ENCODE results near the gene ST6GAL1.

Gene ST6GAL1

DNA sequence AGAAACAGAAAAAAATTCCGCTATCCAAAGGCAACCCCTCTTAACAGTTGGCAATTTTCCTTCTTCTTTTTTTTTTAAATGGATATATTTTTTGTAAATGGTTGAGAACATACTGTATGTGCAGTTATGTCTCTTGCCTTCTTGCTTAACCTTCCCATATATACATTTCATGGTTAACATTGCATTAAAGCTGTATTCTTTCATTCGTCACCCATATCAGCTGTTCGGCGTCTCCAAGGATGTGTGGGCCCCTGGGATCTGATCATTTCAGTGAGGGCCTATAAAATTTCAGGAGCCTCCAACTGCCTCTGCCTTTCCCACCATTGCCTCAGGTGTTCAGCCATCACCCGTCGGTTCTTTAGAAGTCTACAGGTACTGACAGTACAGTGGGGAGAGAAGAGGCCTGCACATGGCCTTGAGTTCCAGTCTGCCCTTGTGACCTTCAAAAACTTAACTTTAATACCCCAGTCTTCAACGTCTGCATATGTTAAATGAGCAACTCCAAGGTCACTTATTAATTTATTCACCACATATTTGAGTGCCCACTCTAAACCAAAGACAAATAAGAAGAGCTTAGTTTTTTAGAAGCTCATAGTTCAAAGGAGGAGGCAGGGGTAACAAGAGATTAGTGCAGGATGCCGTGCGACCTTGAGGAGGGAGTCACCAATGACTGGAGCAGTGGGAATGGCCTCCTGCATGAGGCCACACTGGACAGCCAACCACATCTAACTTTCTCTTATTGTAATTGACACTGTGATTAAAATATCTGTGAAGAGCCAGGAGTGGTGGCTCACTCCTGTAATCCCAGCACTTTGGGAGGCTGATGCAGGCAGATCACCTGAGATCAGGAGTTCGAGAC is 6.9 kb downstream of the ST6GAL1 start:
- no peaks in the 10 kb centered on the region for H3K27me3 ChIP-seq (ENCODE audit: control insufficient read depth, insufficient read depth, low read length)
- no peak overlapping the region for H3K27ac ChIP-seq (ENCODE audit: low read depth, low read length)
- no peaks in the 10 kb centered on the region for H3K36me3 ChIP-seq (ENCODE audit: control insufficient read depth, insufficient read depth, low read length)
- no peaks in the 10 kb centered on the region for H3K4me1 ChIP-seq (ENCODE audit: control insufficient read depth, insufficient read depth, low read length)
- no peak overlapping the region for H3K4me3 ChIP-seq (ENCODE audit: low read length)
- no peak overlapping the region for H3K9ac ChIP-seq (ENCODE audit: low read length)

DNA sequence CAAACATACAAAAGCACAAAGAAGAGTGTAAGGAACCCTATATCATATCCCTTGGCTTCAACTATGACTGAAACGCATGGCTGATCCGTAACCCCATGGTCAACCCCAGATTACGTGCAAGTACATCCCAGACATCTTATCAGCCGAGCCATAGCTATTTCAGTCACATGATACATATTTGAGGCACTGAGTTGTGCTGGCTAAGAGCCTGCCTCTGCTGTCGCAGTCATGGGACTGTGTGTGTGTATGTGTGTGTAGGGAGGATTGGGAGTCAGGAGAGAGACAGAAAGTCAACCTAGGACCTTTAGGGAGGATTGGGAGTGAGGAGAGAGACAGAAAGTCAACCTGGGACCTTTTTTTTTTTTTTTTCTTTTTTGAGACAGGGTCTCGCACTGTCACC is 8.4 kb downstream of the ST6GAL1 start:
- no peak overlapping the region for H3K27ac ChIP-seq (ENCODE audit: low read depth, low read length)
- H3K4me3 ChIP-seq (ENCODE audit: low read length) = no peak overlapping the region
- H3K36me3 ChIP-seq (ENCODE audit: control insufficient read depth, insufficient read depth, low read length) = no peaks in the 10 kb centered on the region
- H3K4me1 ChIP-seq (ENCODE audit: control insufficient read depth, insufficient read depth, low read length) = no peaks in the 10 kb centered on the region
- no peak overlapping the region for H3K9ac ChIP-seq (ENCODE audit: low read length)
- no peaks in the 10 kb centered on the region for H3K27me3 ChIP-seq (ENCODE audit: control insufficient read depth, insufficient read depth, low read length)

DNA sequence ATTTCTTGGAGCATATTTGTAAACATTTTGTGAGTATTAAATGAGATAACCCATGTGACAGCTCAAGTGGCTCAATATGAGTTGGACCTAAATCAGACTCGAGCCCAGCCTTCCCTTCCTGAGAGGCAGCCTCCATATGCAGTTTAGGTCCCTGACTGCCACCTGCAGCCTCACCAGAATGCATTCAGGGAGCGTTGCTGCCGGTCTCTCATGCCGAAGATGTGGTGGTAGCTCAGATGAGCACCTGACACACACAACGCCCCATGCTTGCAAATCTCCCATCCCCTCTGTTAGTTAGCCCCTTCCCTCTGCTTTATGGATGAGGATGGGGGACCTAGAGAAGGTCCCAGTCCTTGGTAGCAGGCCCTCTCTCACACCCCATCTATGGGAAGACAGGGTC is 9.2 kb downstream of the ST6GAL1 start:
- Histone ChIP-seq H3K27ac (ENCODE audit: low read depth, low read length) (no peak overlapping the region), H3K9ac (ENCODE audit: low read length) (no peak overlapping the region), H3K4me3 (ENCODE audit: low read length) (no peak overlapping the region), H3K36me3 (ENCODE audit: control insufficient read depth, insufficient read depth, low read length) (no peaks in the 10 kb centered on the region), H3K27me3 (ENCODE audit: control insufficient read depth, insufficient read depth, low read length) (no peaks in the 10 kb centered on the region), H3K4me1 (ENCODE audit: control insufficient read depth, insufficient read depth, low read length) (no peaks in the 10 kb centered on the region)

DNA sequence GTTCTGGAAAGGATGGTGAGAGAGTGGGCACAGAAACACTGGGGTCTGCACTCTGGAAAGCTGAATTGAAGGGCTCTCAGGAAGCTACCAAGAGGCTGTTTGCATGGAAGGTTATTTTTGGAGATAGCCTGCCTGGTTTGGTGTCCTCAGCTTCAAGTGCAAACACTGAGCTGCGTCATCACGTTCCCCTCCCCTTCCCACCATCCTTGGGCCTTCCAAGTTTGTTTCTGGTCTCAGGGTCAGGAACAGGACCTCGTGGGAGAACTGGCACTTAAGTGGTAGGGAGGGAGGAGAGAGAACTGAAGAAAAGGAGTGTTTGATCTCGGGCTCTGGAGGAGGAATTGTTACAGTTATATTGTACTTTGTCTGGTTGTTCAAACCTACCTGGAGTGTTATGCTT is 10.6 kb downstream of the ST6GAL1 start:
- no peak overlapping the region for H3K27ac ChIP-seq (ENCODE audit: low read depth, low read length)

DNA sequence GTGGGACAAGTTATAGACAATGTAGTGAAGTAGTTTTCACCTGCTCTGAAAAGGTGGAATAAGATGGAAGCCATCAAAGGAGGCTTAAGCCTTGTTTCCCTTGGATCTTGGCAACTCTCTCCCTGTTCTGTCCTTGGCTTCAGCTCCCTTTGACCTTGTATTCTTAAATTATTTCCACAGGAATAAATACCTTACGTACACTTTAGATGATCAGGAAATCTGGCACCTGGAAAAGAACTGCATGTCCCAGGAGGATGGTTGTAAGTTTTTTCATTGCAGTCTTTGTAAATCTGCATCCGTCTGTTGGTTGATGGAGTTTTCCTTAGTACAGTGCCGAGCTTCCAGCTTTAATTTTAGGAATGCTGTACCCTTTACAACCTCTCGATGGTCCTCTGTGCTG is 11.8 kb downstream of the ST6GAL1 start:
- Histone ChIP-seq H3K27ac (ENCODE audit: low read depth, low read length) (no peak overlapping the region), H3K4me1 (ENCODE audit: control insufficient read depth, insufficient read depth, low read length) (no peaks in the 10 kb centered on the region), H3K27me3 (ENCODE audit: control insufficient read depth, insufficient read depth, low read length) (no peaks in the 10 kb centered on the region), H3K4me3 (ENCODE audit: low read length) (no peak overlapping the region), H3K36me3 (ENCODE audit: control insufficient read depth, insufficient read depth, low read length) (no peaks in the 10 kb centered on the region), H3K9ac (ENCODE audit: low read length) (no peak overlapping the region)

More for the DNA sequence above, 10.6 kb downstream of the ST6GAL1 start:
- no peak overlapping the region for H3K4me3 ChIP-seq (ENCODE audit: low read length)
- no peaks in the 10 kb centered on the region for H3K27me3 ChIP-seq (ENCODE audit: control insufficient read depth, insufficient read depth, low read length)
- H3K4me1 ChIP-seq (ENCODE audit: control insufficient read depth, insufficient read depth, low read length) = no peaks in the 10 kb centered on the region
- H3K9ac ChIP-seq (ENCODE audit: low read length) = no peak overlapping the region
- no peaks in the 10 kb centered on the region for H3K36me3 ChIP-seq (ENCODE audit: control insufficient read depth, insufficient read depth, low read length)

DNA sequence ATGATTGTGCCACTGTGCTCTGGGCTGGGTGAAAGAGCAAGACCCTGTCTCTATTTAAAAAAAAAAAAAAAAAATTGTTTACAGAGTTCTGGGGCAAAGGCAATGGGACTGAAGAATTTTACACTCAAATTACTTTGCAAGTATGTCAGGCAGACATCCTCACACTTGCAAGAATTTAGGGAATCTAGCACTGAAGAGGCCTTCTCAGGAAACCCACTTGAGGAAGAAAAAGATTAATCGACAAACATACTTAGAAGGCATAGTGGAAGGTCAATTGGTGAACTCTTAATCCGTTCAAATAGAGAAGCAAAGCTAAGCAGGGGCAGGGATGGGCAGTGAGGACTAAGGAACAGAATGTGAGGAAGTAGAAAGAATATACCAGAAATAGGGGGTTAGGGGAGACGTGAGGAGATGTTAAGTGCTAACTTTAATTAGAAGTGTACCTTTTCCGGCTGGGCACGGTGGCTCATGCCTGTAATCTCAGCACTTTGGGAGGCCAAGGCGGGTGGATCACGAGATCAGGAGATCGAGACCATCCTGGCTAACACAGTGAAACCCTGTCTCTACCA is 15.0 kb downstream of the ST6GAL1 start:
- Histone ChIP-seq H3K36me3 (ENCODE audit: control insufficient read depth, insufficient read depth, low read length) (no peaks in the 10 kb centered on the region), H3K27me3 (ENCODE audit: control insufficient read depth, insufficient read depth, low read length) (no peaks in the 10 kb centered on the region), H3K4me1 (ENCODE audit: control insufficient read depth, insufficient read depth, low read length) (no peaks in the 10 kb centered on the region), H3K9ac (ENCODE audit: low read length) (no peak overlapping the region), H3K27ac (ENCODE audit: low read depth, low read length) (no peak overlapping the region), H3K4me3 (ENCODE audit: low read length) (no peak overlapping the region)

DNA sequence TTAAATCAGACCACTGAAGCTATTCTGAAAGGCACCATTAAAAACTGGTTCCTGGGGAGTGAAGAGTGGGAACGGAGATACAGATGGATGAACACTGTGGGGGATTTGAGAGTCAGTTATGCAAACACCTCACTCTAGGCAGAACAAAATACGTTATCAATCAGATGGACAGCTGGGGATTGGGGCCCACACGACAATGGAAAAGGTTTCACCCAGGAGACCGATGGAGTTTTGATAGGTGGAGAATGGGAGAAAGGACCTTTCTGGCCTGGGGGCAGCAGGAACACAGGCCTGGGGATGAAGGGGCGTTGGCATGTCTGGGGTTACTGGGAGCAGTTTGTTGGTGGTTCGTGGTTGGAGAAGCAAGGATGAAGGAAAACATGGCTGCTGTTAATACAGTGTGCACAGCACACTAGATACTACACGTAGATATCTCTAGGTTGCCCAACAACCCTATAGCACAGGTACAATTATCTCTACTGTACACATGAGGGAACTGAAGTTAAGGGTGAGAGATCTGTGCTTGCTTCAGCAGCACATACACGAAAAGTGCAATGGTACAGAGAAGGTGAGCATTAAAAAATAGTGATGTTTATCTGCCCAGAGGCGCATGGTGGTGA is 16.5 kb downstream of the ST6GAL1 start:
- no peak overlapping the region for H3K9ac ChIP-seq (ENCODE audit: low read length)
- H3K36me3 ChIP-seq (ENCODE audit: control insufficient read depth, insufficient read depth, low read length) = no peaks in the 10 kb centered on the region
- no peak overlapping the region for H3K27ac ChIP-seq (ENCODE audit: low read depth, low read length)
- H3K4me3 ChIP-seq (ENCODE audit: low read length) = no peak overlapping the region
- H3K4me1 ChIP-seq (ENCODE audit: control insufficient read depth, insufficient read depth, low read length) = no peaks in the 10 kb centered on the region
- H3K27me3 ChIP-seq (ENCODE audit: control insufficient read depth, insufficient read depth, low read length) = no peaks in the 10 kb centered on the region

DNA sequence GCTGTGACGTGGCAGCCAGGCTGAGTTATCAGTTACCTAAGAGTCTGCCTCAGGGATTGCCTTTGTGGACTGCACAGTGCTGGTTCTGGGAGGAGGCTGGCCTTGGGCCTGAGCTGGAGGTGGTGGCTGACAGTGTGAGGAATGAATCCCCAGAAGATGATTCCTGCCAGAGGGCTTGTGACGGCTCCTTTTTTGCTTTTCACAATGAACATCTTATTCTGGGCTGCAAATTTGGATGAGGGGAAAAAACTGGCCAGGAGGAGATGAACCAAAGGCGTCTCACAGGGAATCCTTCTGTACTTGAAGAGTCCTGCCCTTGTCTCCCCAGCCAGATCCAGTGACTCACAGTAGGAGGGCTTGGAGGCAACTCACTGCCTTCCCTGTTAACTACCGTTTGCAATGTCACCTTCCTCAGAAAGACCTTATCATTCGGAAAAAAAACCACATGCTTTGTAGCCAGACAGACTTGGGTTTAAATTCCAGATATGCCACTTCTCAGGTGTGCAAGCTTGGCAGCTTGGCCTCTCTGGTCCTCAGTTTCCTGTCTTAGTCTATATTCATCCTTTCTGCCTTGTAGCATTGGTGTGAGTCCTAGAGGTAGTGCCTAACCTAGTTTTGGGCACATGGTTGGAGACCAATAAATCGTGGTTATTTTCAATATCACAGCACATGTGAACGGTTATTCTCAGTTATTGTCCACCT is 19.1 kb downstream of the ST6GAL1 start:
- Histone ChIP-seq H3K4me3 (ENCODE audit: low read length) (no peak overlapping the region), H3K27ac (ENCODE audit: low read depth, low read length) (no peak overlapping the region), H3K36me3 (ENCODE audit: control insufficient read depth, insufficient read depth, low read length) (no peaks in the 10 kb centered on the region), H3K27me3 (ENCODE audit: control insufficient read depth, insufficient read depth, low read length) (no peaks in the 10 kb centered on the region), H3K9ac (ENCODE audit: low read length) (no peak overlapping the region), H3K4me1 (ENCODE audit: control insufficient read depth, insufficient read depth, low read length) (no peaks in the 10 kb centered on the region)

DNA sequence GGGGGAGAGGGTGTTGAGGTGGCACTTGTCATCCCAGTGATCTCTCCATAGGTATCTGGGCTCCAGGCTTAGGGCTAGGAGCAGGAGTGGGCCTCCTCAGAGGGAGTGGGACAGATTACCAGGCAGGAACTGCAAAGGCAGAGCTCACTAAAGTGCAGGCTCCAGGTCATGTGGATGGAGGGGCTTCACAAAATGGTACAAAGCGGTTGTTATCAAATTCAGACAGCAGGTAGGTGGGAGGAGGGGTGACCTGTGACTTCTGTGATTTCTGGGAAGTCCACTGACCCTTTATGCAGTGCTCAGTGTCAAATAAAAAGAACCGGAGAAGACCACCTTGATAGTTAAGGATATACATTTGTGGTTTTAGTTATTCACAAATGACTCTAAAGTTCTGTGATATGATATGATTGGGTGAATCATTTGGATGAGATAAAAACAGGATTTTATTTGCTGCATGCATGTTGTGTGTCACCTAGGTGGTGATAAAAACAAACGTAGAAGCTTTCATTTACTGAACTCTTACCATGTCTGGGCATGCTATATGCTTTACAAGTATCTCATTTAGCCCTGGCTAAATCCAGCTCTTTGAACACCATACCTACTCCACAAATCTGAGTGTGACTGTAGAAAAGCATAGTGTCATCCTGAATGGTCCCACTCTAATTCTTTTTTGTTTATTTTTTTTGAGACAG is 20.2 kb downstream of the ST6GAL1 start:
- H3K4me3 ChIP-seq (ENCODE audit: low read length) = no peak overlapping the region
- no peak overlapping the region for H3K27ac ChIP-seq (ENCODE audit: low read depth, low read length)
- H3K36me3 ChIP-seq (ENCODE audit: control insufficient read depth, insufficient read depth, low read length) = no peaks in the 10 kb centered on the region
- no peaks in the 10 kb centered on the region for H3K4me1 ChIP-seq (ENCODE audit: control insufficient read depth, insufficient read depth, low read length)
- H3K27me3 ChIP-seq (ENCODE audit: control insufficient read depth, insufficient read depth, low read length) = no peaks in the 10 kb centered on the region
- no peak overlapping the region for H3K9ac ChIP-seq (ENCODE audit: low read length)

DNA sequence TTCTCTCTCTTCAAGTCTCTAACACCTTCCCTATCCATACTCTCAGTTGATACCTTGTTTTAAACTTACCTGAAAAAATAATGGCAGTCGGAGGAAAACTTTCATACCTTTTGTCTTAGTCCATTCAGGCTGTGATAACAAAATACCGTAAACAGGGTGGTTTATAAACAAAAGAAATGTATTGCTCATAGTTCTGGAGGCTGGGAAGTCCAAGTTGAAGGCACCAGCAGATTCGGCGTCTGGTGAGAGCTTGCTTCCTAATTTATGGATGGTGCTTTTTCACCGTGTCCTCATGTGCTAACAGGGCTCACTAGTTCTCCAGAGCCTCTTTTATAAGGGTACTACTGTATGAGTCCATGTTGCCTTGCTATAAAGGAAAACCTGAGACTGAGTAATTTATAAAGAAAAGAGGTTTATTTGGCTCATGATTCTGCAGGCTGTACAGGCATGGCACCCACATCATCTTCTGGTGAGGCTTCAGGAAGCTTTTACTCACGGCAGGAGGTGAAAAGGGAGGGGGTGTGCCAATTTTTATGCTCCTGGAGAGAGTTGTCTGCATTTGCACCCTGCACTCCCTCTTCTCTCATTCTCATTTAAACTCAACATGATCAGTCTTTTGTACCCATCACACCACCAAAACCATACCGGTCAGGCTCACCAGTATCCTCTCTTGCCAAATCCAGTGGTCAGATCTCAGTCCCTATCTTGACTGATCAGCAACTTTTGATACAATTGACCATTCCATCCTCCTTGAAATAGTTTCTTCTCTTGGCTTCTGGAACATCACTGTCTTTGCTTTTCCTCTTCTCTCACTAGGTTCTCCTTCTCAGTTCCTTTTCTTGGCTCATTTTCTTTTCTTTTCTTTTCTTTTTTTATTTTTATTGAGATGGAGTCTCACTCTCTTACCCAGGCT is 21.6 kb downstream of the ST6GAL1 start:
- Histone ChIP-seq H3K4me1 (ENCODE audit: control insufficient read depth, insufficient read depth, low read length) (no peaks in the 10 kb centered on the region), H3K27me3 (ENCODE audit: control insufficient read depth, insufficient read depth, low read length) (no peaks in the 10 kb centered on the region), H3K4me3 (ENCODE audit: low read length) (no peak overlapping the region), H3K9ac (ENCODE audit: low read length) (no peak overlapping the region), H3K36me3 (ENCODE audit: control insufficient read depth, insufficient read depth, low read length) (no peaks in the 10 kb centered on the region), H3K27ac (ENCODE audit: low read depth, low read length) (no peak overlapping the region)

DNA sequence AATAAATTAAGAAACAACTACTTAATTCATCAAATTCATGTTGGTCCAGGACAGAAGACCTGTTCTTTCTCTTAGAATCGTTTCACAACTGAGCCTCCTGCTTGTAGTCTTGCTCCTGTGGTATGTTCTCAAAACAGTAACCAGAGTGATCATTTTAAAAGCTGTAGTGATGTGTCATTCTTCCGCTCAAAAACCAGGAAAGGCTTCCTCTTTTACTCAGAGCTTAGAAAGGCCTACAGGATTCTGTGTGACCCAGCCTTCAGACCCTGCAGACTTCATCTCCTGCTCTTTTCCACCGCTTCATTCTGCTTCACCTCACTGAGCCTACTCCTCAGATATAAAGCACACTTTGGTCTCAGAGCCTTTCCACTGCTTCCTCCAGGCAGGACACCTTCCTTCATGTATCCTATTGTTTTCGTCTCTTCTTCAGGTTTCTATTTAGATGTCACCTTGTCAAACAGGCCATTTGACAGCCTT is 22.7 kb downstream of the ST6GAL1 start:
- Histone ChIP-seq H3K36me3 (ENCODE audit: control insufficient read depth, insufficient read depth, low read length) (no peaks in the 10 kb centered on the region), H3K27ac (ENCODE audit: low read depth, low read length) (no peak overlapping the region), H3K27me3 (ENCODE audit: control insufficient read depth, insufficient read depth, low read length) (no peaks in the 10 kb centered on the region), H3K4me1 (ENCODE audit: control insufficient read depth, insufficient read depth, low read length) (no peaks in the 10 kb centered on the region), H3K4me3 (ENCODE audit: low read length) (no peak overlapping the region), H3K9ac (ENCODE audit: low read length) (no peak overlapping the region)
